Measurements from ENCODE around the gene IGSF8.

IGSF8 gene

DNA sequence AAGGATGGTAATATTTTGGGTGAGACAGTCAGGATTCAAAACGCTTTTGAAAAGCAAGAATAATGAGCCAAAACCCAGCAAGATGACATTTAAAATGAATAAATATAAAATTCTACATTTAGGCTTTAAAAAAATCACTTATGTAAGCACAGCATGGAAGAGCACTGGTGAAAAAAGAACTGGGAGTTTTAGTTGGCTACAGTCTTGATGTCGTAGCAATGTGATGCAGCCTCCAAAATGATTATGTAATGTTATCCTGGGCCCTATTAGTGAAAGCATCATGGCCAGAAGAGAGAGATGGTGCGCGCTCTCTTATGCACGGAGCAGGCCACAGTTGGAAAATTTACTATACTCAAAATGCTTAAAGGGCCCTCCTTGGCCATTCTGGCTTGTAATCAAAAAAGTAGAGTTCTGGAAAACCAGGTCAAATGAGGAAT lies 11.9 kb downstream of the IGSF8 start:
- peaks cover 32% of the 10 kb centered on the region for H3K27me3 ChIP-seq
- no peak for DNase-seq
- TF ChIP-seq CTCF (IDR thresholded peaks at IDR 0.05; ENCODE audit: low read depth, low read length), result no peak
- no peaks in the 10 kb centered on the region for H3K4me1 ChIP-seq
- no peaks in the 10 kb centered on the region for H3K9me3 ChIP-seq
- no peak overlapping the region for H3K4me3 ChIP-seq (ENCODE audit: low read depth, low read length)
- no peaks in the 10 kb centered on the region for H3K36me3 ChIP-seq

DNA sequence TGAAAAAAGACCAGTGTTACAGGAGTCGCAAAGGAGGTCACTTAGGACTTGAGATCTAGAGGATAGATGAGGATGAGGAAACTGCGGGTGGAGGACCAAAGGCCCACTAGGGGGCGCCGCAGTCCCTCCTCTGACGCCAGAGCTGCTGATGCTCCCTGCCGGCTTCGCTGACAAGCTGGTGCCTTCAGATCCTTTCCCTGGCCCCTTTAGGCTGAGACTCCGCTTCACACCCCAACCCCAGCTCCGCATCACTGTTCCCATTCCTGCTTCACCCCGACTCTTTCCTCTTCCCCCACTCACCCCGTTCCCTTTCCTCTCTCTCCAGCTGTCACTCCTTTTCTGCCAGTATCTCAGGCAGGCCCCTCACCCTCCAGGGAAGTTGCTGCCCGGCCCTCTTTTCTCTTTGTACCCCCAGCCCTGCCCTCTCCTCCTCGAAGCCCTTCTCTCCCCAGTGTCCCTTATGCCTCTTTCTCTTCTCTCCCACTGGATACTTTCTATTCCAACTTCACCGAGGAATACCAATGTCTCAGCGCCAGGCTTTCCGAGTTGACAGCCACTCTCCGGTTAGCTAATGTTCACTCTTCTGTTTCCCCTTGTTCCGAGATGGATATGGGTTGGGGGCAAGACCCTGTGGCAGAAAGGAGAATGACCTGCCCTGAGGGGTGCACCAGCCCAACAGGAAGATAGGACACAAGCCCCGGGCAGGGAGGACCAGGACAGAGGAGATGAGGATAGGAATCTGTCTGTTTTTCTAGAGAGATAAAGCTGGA lies 12.5 kb downstream of the IGSF8 start:
- TF ChIP-seq CTCF (IDR thresholded peaks at IDR 0.05; ENCODE audit: low read depth, low read length), result peak; percentile 94
- Histone ChIP-seq H3K4me1 (no peaks in the 10 kb centered on the region), H3K4me3 (ENCODE audit: low read depth, low read length) (no peak overlapping the region), H3K9me3 (no peaks in the 10 kb centered on the region), H3K36me3 (no peaks in the 10 kb centered on the region), H3K27me3 (peaks cover 38% of the 10 kb centered on the region)
- DNase-seq, result peak; percentile 84

GRCh38 chr1:160084771-160085321 lies 13.6 kb downstream of the IGSF8 start:
- no peaks in the 10 kb centered on the region for H3K36me3 ChIP-seq
- peaks cover 48% of the 10 kb centered on the region for H3K27me3 ChIP-seq
- TF ChIP-seq CTCF (IDR thresholded peaks at IDR 0.05; ENCODE audit: low read depth, low read length), result no peak
- H3K9me3 ChIP-seq, result no peaks in the 10 kb centered on the region
- no peak overlapping the region for H3K4me3 ChIP-seq (ENCODE audit: low read depth, low read length)
- DNase-seq, result no peak
- no peaks in the 10 kb centered on the region for H3K4me1 ChIP-seq

DNA sequence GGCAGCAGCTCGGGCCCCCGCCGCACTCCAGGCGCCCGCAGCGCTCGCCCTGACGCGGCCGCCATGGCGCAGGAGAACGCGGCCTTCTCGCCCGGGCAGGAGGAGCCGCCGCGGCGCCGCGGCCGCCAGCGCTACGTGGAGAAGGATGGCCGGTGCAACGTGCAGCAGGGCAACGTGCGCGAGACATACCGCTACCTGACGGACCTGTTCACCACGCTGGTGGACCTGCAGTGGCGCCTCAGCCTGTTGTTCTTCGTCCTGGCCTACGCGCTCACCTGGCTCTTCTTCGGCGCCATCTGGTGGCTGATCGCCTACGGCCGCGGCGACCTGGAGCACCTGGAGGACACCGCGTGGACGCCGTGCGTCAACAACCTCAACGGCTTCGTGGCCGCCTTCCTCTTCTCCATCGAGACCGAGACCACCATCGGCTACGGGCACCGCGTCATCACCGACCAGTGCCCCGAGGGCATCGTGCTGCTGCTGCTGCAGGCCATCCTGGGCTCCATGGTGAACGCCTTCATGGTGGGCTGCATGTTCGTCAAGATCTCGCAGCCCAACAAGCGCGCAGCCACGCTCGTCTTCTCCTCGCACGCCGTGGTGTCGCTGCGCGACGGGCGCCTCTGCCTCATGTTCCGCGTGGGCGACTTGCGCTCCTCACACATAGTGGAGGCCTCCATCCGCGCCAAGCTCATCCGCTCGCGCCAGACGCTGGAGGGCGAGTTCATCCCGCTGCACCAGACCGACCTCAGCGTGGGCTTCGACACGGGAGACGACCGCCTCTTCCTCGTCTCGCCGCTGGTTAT lies 14.2 kb downstream of the IGSF8 start:
- DNase-seq, result peak; percentile 61
- Histone ChIP-seq H3K27me3 (peaks cover 52% of the 10 kb centered on the region), H3K4me3 (ENCODE audit: low read depth, low read length) (peak overlapping the region; percentile 49), H3K4me1 (no peaks in the 10 kb centered on the region), H3K36me3 (no peaks in the 10 kb centered on the region), H3K9me3 (no peaks in the 10 kb centered on the region)
- TF ChIP-seq CTCF (IDR thresholded peaks at IDR 0.05; ENCODE audit: low read depth, low read length), result peak; percentile 63

DNA sequence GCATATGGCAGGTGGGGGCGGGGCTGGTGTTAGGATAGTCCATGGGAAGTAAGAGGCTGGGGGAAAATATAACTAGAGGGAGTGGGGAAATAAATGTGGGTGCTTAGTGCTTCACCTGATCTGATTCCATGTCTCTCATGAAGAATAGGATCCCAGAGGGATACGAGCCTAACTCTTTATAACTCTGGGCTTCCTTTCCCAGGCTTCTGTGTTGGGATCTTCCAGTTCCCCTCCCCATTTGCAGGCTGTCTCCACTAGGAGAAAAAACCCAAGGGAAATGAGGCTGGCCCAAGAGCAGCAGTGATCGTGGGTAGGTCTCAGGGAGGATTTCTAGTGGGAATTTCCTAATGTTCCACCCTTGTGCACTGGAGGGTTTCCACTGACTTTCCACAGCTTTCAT lies 15.5 kb downstream of the IGSF8 start:
- no peaks in the 10 kb centered on the region for H3K36me3 ChIP-seq
- H3K4me1 ChIP-seq, result no peaks in the 10 kb centered on the region
- H3K9me3 ChIP-seq, result no peaks in the 10 kb centered on the region
- H3K27me3 ChIP-seq, result peaks cover 62% of the 10 kb centered on the region
- no peak for DNase-seq
- no peak for TF ChIP-seq CTCF (IDR thresholded peaks at IDR 0.05; ENCODE audit: low read depth, low read length)
- no peak overlapping the region for H3K4me3 ChIP-seq (ENCODE audit: low read depth, low read length)

Measured in BE2C (cell line).